Measurements from ENCODE around the gene CCDC24. TPM values are rescaled to one million over a fixed set of nuclear protein-coding genes. Genes with fewer than 3 reads are reported as not detected.
A peak's percentile ranks its signal among the peaks of the same experiment; 100 is the strongest.

CCDC24 gene
- total and polyA plus RNA-seq, 3 experiments from 2014 or later, result 0.43 to 3.4 (median 2.7) TPM

DNA sequence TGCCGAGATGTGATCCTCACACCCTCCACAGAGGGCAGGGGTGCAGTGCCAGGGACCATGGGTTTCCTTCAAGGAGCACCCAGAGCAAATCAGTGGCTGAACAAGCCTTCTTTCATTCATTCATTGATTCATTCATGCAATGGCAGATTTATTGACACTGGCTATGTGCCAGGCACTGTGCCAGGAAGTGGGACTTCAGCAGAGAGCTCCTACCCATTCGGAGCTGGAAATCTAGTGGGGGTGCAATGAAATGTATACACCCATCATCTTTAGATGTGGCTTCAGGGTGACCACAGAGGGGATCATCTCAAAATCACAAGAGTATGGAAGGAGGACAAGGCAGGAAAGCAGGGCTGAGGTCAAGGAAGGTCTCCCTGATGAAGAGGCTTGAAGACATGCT, 21.0 kb downstream of the CCDC24 start:
- no peak overlapping the region for H3K4me3 Mint-ChIP-seq
- ChIA-PET POLR2A (no interaction called here), CTCF (interaction anchor here (1.5 kb wide), 1 partner anchor 24 kb away, joined by 6 read pairs; no protein-coding TSS in a partner anchor)
- no peaks in the 10 kb centered on the region for H3K9me3 Mint-ChIP-seq
- Histone ChIP-seq H3K27me3 (ENCODE audit: insufficient read depth, low read length, poor library complexity, severe bottlenecking) (no peaks in the 10 kb centered on the region), H3K9me3 (ENCODE audit: low read length) (no peaks in the 10 kb centered on the region), H3K4me1 (ENCODE audit: insufficient read depth, low read length) (no peaks in the 10 kb centered on the region), H3K36me3 (ENCODE audit: insufficient read depth, low read length) (no peaks in the 10 kb centered on the region), H3K27ac (ENCODE audit: low read depth, low read length) (no peak overlapping the region), H3K4me3 (ENCODE audit: low read length) (no peak overlapping the region)
- peaks cover 6 to 10% of the 10 kb centered on the region in 2 donors for H3K27me3 Mint-ChIP-seq
- no peak for DNase-seq
- no peaks in the 10 kb centered on the region for H3K36me3 Mint-ChIP-seq
- H3K27ac Mint-ChIP-seq, result peak overlapping the region in 1 of 8 donors; percentile 51
- H3K4me1 Mint-ChIP-seq, result peaks cover 0 to 4% (median 0%) of the 10 kb centered on the region in 3 donors

DNA sequence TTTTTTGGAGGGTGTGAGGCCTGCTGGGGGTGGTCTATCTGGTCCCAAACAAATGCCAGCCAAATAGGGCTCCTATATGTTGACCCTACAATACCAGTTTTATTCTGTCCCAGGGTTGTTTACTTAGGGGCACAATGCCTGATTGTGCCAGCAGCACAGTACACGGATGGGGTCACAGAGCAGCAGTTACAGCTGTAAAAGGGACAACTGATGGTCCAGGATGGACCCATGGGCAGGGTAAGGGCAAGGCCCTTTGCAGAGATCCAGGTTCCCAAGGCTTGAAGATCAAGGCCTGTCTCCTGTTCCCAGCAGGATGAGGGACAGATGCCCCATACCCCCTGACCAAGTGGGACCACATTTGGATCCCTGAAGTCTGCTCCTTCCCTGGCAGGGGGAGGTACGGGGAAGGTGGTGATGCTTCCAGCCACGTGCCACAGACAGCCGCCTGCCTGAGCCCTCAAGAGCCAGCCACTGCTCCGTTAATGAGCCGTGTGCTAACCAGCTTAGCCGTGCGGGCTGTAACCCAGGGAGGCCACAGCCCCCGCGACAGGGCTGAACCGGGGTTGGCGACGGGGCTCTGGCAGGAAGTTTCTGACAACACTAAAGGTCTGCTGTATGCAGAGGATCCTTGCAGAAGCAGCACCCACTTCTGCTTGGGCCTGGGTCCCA, 21.7 kb downstream of the CCDC24 start:
- no peaks in the 10 kb centered on the region for H3K27me3 ChIP-seq (ENCODE audit: insufficient read depth, low read length, poor library complexity, severe bottlenecking)
- Mint-ChIP-seq H3K27me3 (peaks cover 9 to 10% of the 10 kb centered on the region in 2 donors), H3K27ac (no peak overlapping the region), H3K4me1 (peaks cover 0 to 4% (median 0%) of the 10 kb centered on the region in 3 donors), H3K4me3 (no peak overlapping the region), H3K36me3 (no peaks in the 10 kb centered on the region), H3K9me3 (no peaks in the 10 kb centered on the region)
- H3K36me3 ChIP-seq (ENCODE audit: insufficient read depth, low read length), result no peaks in the 10 kb centered on the region
- no peak overlapping the region for H3K27ac ChIP-seq (ENCODE audit: low read depth, low read length)
- H3K9me3 ChIP-seq (ENCODE audit: low read length), result no peaks in the 10 kb centered on the region
- ChIA-PET CTCF (interaction anchor here (1.1 kb wide), 2 partner anchors 24 to 34 kb away, joined by 4 to 5 read pairs; no protein-coding TSS in a partner anchor), POLR2A (no interaction called here)
- DNase-seq, result no peak
- no peak overlapping the region for H3K4me3 ChIP-seq (ENCODE audit: low read length)
- H3K4me1 ChIP-seq (ENCODE audit: insufficient read depth, low read length), result no peaks in the 10 kb centered on the region

DNA sequence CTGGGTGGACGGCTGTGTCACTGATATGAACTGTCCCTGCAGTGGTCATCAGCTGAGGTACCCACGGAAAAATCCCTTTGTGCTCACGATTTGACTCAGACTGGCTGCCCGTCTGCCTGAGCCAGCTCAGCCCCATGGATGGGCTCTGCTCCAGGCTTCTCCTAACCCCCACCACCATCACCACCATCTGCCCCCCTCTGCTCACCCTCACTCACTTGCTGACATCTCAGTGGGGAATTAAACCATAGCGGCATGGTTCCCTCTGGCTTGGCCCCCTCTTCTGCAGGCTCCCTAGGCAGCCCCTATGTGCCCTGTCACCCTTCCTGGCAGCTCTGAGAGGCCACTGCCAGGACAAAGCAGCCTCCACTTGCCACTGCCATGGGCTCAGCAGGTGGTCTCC, 22.6 kb downstream of the CCDC24 start:
- Mint-ChIP-seq H3K9me3 (no peaks in the 10 kb centered on the region), H3K4me3 (no peak overlapping the region), H3K4me1 (peaks cover 0 to 4% (median 0%) of the 10 kb centered on the region in 3 donors), H3K27ac (peak overlapping the region in 1 of 8 donors; percentile 3), H3K36me3 (no peaks in the 10 kb centered on the region), H3K27me3 (peaks cover 10 to 12% of the 10 kb centered on the region in 2 donors)
- no peaks in the 10 kb centered on the region for H3K27me3 ChIP-seq (ENCODE audit: insufficient read depth, low read length, poor library complexity, severe bottlenecking)
- H3K9me3 ChIP-seq (ENCODE audit: low read length), result no peaks in the 10 kb centered on the region
- no peak for DNase-seq
- no peak overlapping the region for H3K27ac ChIP-seq (ENCODE audit: low read depth, low read length)
- H3K4me3 ChIP-seq (ENCODE audit: low read length), result no peak overlapping the region
- CTCF ChIA-PET, result interaction anchor here (1.1 to 1.4 kb wide), 3 partner anchors 8 to 34 kb away, joined by 4 to 7 read pairs (median 5); no protein-coding TSS in a partner anchor
- no peaks in the 10 kb centered on the region for H3K4me1 ChIP-seq (ENCODE audit: insufficient read depth, low read length)
- POLR2A ChIA-PET, result no interaction called here
- H3K36me3 ChIP-seq (ENCODE audit: insufficient read depth, low read length), result no peaks in the 10 kb centered on the region

DNA sequence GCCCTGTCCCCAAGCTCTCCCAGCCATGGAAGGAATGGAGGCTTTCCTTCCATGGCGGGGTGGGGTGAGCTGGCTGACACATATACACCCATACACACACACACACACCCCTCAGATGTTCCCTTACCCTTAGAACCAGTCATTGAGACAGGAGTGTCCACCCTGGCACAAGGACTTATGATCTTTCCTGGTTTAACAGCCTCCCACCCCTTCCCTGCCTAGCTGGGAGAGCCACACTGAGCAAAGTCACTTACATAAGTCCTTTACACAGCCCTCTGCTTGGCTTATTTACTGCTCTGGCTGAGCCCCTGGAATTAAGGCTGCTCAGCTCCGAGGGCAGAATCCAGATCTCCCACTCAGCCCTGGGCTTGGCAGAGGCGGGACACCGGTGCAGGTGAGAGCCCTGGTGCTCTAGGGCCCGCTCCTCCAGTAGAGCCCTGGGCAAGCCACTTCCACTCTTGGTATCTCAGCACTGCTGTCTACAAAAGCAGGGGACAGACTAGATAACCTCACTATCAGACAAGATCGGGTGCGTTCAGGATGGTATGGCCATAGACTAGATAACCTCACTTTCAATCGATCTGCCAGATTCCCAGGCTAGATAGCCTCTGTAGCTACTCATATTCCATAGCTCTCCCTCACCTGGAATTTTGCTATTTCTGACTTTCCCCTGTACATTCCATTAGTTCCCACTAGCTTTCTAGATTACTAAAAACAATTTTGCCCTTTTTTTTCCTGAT, 23.1 kb downstream of the CCDC24 start:
- no peak overlapping the region for H3K4me3 ChIP-seq (ENCODE audit: low read length)
- peaks cover 0 to 4% (median 0%) of the 10 kb centered on the region in 3 donors for H3K4me1 Mint-ChIP-seq
- no peak overlapping the region for H3K4me3 Mint-ChIP-seq
- H3K9me3 Mint-ChIP-seq, result no peaks in the 10 kb centered on the region
- H3K27me3 Mint-ChIP-seq, result peaks cover 10 to 13% of the 10 kb centered on the region in 2 donors
- no peaks in the 10 kb centered on the region for H3K36me3 ChIP-seq (ENCODE audit: insufficient read depth, low read length)
- no peaks in the 10 kb centered on the region for H3K4me1 ChIP-seq (ENCODE audit: insufficient read depth, low read length)
- peak overlapping the region in 1 of 8 donors; percentile 50 for H3K27ac Mint-ChIP-seq
- H3K27ac ChIP-seq (ENCODE audit: low read depth, low read length), result no peak overlapping the region
- no peaks in the 10 kb centered on the region for H3K9me3 ChIP-seq (ENCODE audit: low read length)
- ChIA-PET CTCF (interaction anchor here (1.1 to 1.4 kb wide), 2 partner anchors 9 to 33 kb away, joined by 5 to 7 read pairs; no protein-coding TSS in a partner anchor), POLR2A (interaction anchor here (0.8 kb wide), 1 partner anchor 21 kb away, joined by 3 read pairs; no protein-coding TSS in a partner anchor)
- H3K27me3 ChIP-seq (ENCODE audit: insufficient read depth, low read length, poor library complexity, severe bottlenecking), result no peaks in the 10 kb centered on the region
- no peaks in the 10 kb centered on the region for H3K36me3 Mint-ChIP-seq
- DNase-seq, result no peak

DNA sequence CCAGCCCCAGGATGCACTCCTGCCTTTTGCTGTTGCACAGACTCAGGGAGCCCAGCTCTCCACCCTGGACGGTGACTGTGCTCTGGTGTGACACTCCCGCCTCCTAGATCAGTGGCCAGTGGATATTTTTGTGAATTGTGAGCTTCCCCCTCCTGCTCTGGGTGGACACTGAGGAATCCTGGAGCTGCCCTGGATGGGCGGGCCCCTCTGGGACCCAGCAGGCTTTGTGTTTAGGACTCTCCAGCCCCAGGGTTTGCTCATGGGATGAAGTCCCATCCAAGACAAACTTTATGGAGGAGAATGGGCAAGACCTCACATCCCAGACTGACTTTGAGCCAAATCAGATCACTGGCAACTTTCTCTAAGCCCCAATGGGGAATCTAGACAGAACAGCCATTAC, 23.8 kb downstream of the CCDC24 start:
- H3K27me3 Mint-ChIP-seq, result peaks cover 10 to 13% of the 10 kb centered on the region in 2 donors
- H3K27ac Mint-ChIP-seq, result no peak overlapping the region
- H3K9me3 Mint-ChIP-seq, result no peaks in the 10 kb centered on the region
- no peaks in the 10 kb centered on the region for H3K4me1 ChIP-seq (ENCODE audit: insufficient read depth, low read length)
- DNase-seq, result no peak
- no peak overlapping the region for H3K4me3 Mint-ChIP-seq
- H3K36me3 ChIP-seq (ENCODE audit: insufficient read depth, low read length), result no peaks in the 10 kb centered on the region
- ChIA-PET POLR2A (interaction anchor here (0.8 kb wide), 1 partner anchor 21 kb away, joined by 3 read pairs; no protein-coding TSS in a partner anchor), CTCF (interaction anchor here (1.4 kb wide), 1 partner anchor 10 kb away, joined by 7 read pairs; no protein-coding TSS in a partner anchor)
- no peaks in the 10 kb centered on the region for H3K27me3 ChIP-seq (ENCODE audit: insufficient read depth, low read length, poor library complexity, severe bottlenecking)
- H3K9me3 ChIP-seq (ENCODE audit: low read length), result no peaks in the 10 kb centered on the region
- no peak overlapping the region for H3K4me3 ChIP-seq (ENCODE audit: low read length)
- H3K27ac ChIP-seq (ENCODE audit: low read depth, low read length), result no peak overlapping the region
- no peaks in the 10 kb centered on the region for H3K36me3 Mint-ChIP-seq
- peaks cover 0 to 4% (median 0%) of the 10 kb centered on the region in 3 donors for H3K4me1 Mint-ChIP-seq

DNA sequence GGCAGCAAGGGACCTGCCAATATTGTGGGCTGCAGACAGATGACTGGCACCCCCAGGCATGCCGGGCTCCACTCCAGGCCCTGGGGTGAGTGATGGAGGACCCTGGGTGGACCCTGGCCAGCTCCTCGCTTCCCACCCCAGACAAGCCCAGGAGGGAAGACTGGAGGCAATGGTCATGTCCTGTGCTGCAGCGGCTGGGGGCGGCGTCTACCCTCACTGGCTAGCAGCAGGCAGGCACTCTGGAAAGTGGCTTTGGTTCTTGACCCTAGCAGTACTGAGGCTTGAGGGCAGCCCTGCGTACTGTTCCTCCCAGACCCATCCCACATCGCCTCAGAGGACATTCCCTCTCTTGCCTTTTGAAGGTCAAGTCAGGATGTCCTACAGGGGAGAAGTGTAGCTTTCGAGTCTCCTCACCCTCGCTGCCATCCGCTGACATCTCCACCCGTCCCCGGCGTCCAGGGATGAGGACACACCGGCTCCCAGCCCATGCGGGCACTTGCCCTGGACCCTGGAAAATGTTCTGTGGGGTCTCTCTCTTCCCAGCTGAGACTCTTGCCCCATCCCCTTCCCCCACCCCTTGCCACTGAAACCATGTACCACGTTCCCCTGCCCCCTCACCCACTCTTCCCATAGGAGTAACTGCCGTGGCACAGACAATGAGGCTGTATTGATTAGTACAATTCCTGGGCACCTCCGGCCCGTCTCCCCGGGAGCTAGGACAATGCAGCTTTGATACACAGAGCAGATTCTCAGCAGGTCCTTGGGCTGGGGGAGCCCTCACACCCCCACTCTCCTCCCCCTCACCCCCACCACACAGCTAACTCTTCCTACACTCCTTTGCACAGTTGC, 24.9 kb downstream of the CCDC24 start:
- Histone ChIP-seq H3K4me1 (ENCODE audit: insufficient read depth, low read length) (no peaks in the 10 kb centered on the region), H3K9me3 (ENCODE audit: low read length) (no peaks in the 10 kb centered on the region)

DNA sequence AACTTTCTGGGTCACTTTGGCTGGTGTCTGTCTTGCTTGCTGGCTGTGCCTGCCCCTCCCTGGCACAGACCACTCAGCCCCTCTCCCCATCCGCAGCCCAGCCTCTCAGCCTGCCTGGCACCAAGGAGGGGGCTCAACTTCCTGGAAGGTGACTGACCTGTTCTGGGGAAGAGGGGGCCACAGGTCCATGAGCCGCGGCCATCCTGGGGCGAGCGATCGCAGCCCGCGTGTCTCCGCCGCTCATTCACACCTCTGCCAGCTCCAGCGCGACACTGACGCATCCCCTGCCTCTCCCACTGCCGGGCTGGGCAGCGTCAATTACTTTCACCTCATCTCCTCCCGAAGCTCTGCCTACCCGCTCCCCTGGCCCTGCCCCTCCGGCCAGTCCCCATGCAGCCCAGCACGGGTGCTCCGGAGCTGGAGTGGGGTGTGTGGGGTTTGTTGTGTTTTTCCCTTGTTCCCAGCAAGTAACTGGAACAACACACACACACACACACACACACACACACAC, 25.5 kb downstream of the CCDC24 start:
- H3K4me1 Mint-ChIP-seq, result peaks cover 0 to 4% (median 0%) of the 10 kb centered on the region in 3 donors
- CTCF ChIA-PET, result interaction anchor here (1.0 to 1.8 kb wide), 2 partner anchors 11 to 20 kb away, joined by 6 read pairs; no protein-coding TSS in a partner anchor

More for the DNA sequence above, 24.9 kb downstream of the CCDC24 start:
- H3K4me3 ChIP-seq (ENCODE audit: low read length), result no peak overlapping the region
- no peaks in the 10 kb centered on the region for H3K27me3 ChIP-seq (ENCODE audit: insufficient read depth, low read length, poor library complexity, severe bottlenecking)
- Mint-ChIP-seq H3K9me3 (no peaks in the 10 kb centered on the region), H3K36me3 (no peaks in the 10 kb centered on the region), H3K27ac (no peak overlapping the region), H3K27me3 (peaks cover 10 to 13% of the 10 kb centered on the region in 2 donors), H3K4me1 (peaks cover 0 to 4% (median 0%) of the 10 kb centered on the region in 3 donors), H3K4me3 (no peak overlapping the region)
- ChIA-PET POLR2A (no interaction called here), CTCF (interaction anchor here (1.0 to 1.8 kb wide), 2 partner anchors 11 to 20 kb away, joined by 6 read pairs; no protein-coding TSS in a partner anchor)
- peak in 1 of 5 donors; percentile 33 for DNase-seq
- no peak overlapping the region for H3K27ac ChIP-seq (ENCODE audit: low read depth, low read length)
- H3K36me3 ChIP-seq (ENCODE audit: insufficient read depth, low read length), result no peaks in the 10 kb centered on the region

More for the DNA sequence above, 25.5 kb downstream of the CCDC24 start:
- Histone ChIP-seq H3K27ac (ENCODE audit: low read depth, low read length) (no peak overlapping the region), H3K27me3 (ENCODE audit: insufficient read depth, low read length, poor library complexity, severe bottlenecking) (no peaks in the 10 kb centered on the region), H3K4me3 (ENCODE audit: low read length) (no peak overlapping the region), H3K4me1 (ENCODE audit: insufficient read depth, low read length) (no peaks in the 10 kb centered on the region), H3K9me3 (ENCODE audit: low read length) (no peaks in the 10 kb centered on the region), H3K36me3 (ENCODE audit: insufficient read depth, low read length) (no peaks in the 10 kb centered on the region)
- H3K4me3 Mint-ChIP-seq, result no peak overlapping the region
- peak in 1 of 5 donors; percentile 40 for DNase-seq
- no peaks in the 10 kb centered on the region for H3K9me3 Mint-ChIP-seq
- H3K27me3 Mint-ChIP-seq, result peaks cover 10 to 13% of the 10 kb centered on the region in 2 donors
- no peaks in the 10 kb centered on the region for H3K36me3 Mint-ChIP-seq
- no peak overlapping the region for H3K27ac Mint-ChIP-seq
- POLR2A ChIA-PET, result no interaction called here
